ENCODE measurements around the gene RAB4A. TPM values are rescaled to one million over a fixed set of nuclear protein-coding genes. Genes with fewer than 3 reads are reported as not detected.

Gene RAB4A
- total RNA-seq, 1 experiment from 2014 or later: 66.7 TPM

DNA sequence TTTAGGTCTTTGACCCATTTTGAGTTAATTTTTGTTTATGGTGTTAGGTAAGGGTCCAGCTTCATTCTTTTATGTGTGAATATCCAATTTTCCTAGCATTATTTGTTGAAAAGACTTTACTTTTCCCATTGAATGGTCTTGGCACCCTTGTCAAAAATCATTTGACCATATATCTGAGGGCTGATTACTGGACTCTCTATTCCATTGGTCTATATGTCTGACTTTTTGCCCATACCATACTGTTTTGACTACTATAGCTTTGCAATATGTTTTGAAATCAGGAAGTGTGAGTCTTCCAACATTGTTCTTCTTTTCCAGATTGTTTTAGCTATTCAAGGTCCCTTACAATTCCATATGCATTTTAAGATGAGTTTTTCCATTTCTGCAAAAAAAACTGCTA lies 83.3 kb downstream of the RAB4A start:
- Histone ChIP-seq H3K9ac (ENCODE audit: extremely low read depth, insufficient read length, low read length) (no peak overlapping the region), H3K23me2 (ENCODE audit: insufficient read length, low read depth, low read length, poor library complexity, severe bottlenecking) (no peaks in the 10 kb centered on the region), H4K91ac (ENCODE audit: insufficient read length, low read depth, low read length) (no peak overlapping the region), H3K9me3 (ENCODE audit: control insufficient read depth, low read depth, low read length) (no peaks in the 10 kb centered on the region), H3K14ac (ENCODE audit: insufficient read depth, low read length) (no peak overlapping the region), H2BK20ac (ENCODE audit: low read depth, low read length, poor library complexity, severe bottlenecking) (no peak overlapping the region), H3K23ac (ENCODE audit: insufficient read length, low read depth, low read length) (no peak overlapping the region), H3K4me2 (ENCODE audit: insufficient read depth, insufficient read length, low read length) (no peak overlapping the region), H2BK5ac (ENCODE audit: insufficient read length, low read length) (no peak overlapping the region), H3K56ac (ENCODE audit: insufficient read length, low read depth, low read length) (no peak overlapping the region), H3K79me2 (ENCODE audit: insufficient read depth, low read length) (no peaks in the 10 kb centered on the region), H2AK5ac (ENCODE audit: insufficient read length, low read length) (no peak overlapping the region), H4K8ac (replicated peaks; ENCODE audit: insufficient read length, low read depth, low read length) (no peak overlapping the region), H3K18ac (ENCODE audit: insufficient read length, low read depth, low read length) (no peak overlapping the region), H3K4me1 (ENCODE audit: insufficient read depth, low read length) (no peaks in the 10 kb centered on the region; the same call in 1 of the 2 replicates), H3K27ac (ENCODE audit: insufficient read length, low read depth, low read length) (no peak overlapping the region), H3T11ph (ENCODE audit: low read length) (no peak overlapping the region), H2BK15ac (ENCODE audit: low read depth, low read length) (no peak overlapping the region), H2BK12ac (ENCODE audit: insufficient read length, low read depth, low read length) (no peak overlapping the region), H4K5ac (ENCODE audit: insufficient read length, low read depth, low read length) (no peak overlapping the region), H4K20me1 (ENCODE audit: control insufficient read depth, insufficient read depth, insufficient read length) (no peaks in the 10 kb centered on the region), H3K79me1 (ENCODE audit: insufficient read depth, low read depth, low read length, poor library complexity, severe bottlenecking) (no peaks in the 10 kb centered on the region), H3K4ac (ENCODE audit: low read depth, low read length) (no peak overlapping the region), H3K27me3 (ENCODE audit: insufficient read depth, low read length) (no peaks in the 10 kb centered on the region), H2AFZ (ENCODE audit: low read length) (no peak overlapping the region), H2BK120ac (ENCODE audit: low read depth, low read length, poor library complexity, severe bottlenecking) (no peak overlapping the region)
- Mint-ChIP-seq H3K4me1 (peaks cover 6 to 10% of the 10 kb centered on the region in 2 experiments), H3K9me3 (peaks cover 6 to 15% of the 10 kb centered on the region in 2 experiments), H3K4me3 (no peak overlapping the region), H3K27ac (no peak overlapping the region), H3K27me3 (ENCODE audit: low read depth) (peaks cover 4% of the 10 kb centered on the region), H3K36me3 (ENCODE audit: insufficient read depth in 1 of 3, low read depth in 3 of 3) (no peaks in the 10 kb centered on the region)
- no peak for DNase-seq
- TF ChIP-seq, protein P1, sequence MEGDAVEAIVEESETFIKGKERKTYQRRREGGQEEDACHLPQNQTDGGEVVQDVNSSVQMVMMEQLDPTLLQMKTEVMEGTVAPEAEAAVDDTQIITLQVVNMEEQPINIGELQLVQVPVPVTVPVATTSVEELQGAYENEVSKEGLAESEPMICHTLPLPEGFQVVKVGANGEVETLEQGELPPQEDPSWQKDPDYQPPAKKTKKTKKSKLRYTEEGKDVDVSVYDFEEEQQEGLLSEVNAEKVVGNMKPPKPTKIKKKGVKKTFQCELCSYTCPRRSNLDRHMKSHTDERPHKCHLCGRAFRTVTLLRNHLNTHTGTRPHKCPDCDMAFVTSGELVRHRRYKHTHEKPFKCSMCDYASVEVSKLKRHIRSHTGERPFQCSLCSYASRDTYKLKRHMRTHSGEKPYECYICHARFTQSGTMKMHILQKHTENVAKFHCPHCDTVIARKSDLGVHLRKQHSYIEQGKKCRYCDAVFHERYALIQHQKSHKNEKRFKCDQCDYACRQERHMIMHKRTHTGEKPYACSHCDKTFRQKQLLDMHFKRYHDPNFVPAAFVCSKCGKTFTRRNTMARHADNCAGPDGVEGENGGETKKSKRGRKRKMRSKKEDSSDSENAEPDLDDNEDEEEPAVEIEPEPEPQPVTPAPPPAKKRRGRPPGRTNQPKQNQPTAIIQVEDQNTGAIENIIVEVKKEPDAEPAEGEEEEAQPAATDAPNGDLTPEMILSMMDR (conservative IDR thresholded peaks at IDR 0.05): no peak

Other genes with a start within 250 kb of the RAB4A start
- 8.5 TPM in 2 replicates for gene CCSAP, start 71.9 kb downstream of the RAB4A start, total RNA-seq (2021)
- gene ACTA1, start 163.0 kb downstream of the RAB4A start, total RNA-seq (2021): 48.5 and 51.3 TPM in 2 replicates
- gene NUP133, start 237.2 kb downstream of the RAB4A start, total RNA-seq (2021): 67.2 and 71.3 TPM in 2 replicates